HG02759 (cell line): ENCODE data around the gene CPAMD8.
"Not testable (repeated sequence)": the region's sequence is repeated elsewhere in the genome, so short reads cannot be mapped to it uniquely, and the experiment has no call there.

ENCODE experiments used
- ATAC-seq: cut with Tn5 transposase; IDR thresholded peaks from one replicate; pipeline ENCODE4 v1.9.1; 2021; ENCODE audit warnings: mild to moderate bottlenecking, moderate library complexity; ENCODE audit not compliant: unreplicated experiment

CPAMD8 gene

DNA sequence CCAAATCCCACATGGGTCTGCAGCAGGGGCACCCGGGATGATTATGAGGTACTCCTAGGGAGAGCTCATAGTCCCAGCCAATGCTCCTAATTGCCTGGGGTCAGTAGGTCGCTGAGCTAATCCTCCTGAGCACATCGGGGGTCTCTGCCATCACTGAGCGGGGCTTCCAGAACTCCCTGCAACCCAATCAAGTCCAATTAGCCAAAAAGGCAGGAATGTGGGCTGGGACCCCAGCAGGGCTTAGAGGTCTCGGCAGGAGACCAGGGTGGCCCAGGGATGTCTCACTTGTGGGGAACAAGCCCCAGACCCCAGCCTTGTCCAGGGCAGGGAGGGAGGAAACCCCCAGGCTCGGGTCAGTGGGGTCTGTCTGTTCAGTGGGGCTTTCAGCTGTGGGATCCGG is 17.1 kb upstream of the CPAMD8 start:
- ATAC-seq = no peak

DNA sequence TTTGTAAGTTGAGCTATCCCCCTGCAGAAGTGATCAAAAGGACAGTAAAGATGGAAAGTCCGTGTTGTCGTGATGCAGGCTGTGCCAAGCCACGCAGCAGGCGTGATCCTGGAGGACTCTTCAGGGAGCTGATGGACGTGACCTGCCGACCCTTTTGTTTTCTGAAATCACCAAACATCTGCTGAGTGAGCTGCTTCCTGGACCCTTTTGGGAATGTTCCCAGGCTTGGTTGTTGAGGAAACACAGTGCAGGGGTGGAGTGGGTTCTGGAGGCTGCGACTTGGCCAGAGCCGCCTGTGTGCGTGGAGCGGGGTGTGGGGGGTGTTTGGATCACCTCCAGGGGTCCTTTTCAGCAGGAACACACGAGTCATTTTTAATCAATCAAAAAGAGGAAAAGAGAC is 15.4 kb upstream of the CPAMD8 start:
- no peak for ATAC-seq

DNA sequence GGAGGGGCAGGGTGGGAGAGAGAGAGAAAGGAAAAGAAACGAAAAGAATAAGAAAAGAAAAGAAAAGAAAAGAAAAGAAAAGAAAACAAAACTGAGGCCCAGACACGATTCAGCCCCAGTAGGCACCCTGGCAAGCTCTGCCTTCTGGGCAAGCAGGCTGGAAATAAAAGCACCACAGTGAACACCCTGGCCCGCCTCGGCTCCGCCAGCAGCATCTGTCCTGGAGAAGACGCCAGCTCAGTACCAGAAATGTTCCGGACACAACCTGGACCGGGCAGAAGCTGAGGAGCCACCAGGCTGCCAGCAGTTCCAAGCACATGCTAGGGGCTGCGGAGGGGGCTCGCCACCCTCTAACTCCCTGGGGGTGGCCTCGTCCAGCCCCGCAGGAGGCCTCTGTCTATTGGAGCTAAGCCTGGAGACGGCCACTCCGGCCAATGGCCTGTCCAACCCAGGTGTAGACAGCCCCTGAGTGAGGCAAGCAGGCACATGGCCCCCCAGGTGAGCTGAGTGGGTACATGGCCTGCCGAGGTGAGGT is 11.4 kb upstream of the CPAMD8 start:
- no peak for ATAC-seq

DNA sequence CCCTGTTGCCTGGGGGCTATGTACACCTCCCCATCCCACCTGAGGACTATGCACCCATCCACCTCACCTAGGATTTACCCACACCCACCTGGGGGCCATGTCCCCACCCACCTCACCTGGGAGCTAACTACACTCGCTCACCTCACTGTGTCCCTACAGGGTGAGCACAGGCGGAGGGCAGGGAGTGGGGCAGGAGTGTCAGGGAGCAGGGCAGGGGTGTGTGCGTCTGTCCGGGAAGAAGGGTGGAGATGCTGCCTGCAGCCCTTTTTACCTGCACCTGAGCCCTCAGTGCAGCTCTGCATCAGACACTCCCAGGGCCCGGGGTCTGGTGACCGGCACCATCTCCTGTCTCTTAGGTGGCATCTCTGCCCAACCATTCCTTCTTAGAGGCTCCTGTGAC is 10.6 kb upstream of the CPAMD8 start:
- ATAC-seq = no peak

DNA sequence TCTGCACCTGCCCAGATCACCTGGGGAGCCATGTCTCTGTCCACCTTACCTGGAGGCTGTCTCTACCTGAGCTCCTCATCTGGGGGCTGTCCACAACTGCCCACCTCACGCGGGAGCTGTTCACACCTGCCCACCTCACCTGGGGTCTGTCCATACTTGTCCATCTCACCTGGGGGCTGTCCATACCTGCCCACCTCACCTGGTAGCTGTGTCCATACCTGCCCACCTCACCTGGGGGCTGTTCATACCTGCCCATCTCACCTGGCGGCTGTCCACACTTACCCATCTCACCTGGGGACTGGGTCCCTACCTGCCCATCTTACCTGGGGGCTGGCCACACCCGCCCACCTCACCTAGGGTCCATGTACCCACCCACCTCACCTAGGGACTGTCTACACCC is 10.0 kb upstream of the CPAMD8 start:
- no peak for ATAC-seq

DNA sequence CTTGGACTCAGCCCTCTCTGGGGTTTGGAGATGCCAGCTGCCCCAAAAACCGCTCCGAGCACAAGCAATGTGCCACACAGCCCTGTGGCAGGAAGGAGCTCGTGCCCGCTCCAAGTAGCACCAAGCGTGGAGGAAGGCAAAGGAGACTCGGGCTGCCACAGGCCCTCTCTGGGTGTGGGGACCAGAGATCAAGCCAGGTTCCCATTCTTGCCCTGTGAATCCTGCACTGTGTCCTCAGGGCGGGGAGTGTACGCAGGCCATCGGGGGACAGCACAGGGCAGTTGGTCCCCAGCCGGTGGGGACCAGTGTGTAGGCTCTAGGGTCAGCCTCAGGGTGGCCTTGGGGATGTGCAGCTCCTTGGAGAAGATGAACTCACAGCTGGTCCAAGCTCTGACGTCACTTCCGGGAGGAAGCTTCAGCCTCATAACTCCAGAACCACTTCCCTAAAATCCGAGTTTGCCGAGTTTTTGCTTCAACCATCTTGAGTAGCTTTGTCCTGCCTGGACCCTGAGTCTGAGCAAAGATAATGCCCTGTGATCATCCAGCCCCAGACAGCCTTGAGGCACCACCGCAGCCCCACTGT is 9.3 kb upstream of the CPAMD8 start:
- no peak for ATAC-seq

DNA sequence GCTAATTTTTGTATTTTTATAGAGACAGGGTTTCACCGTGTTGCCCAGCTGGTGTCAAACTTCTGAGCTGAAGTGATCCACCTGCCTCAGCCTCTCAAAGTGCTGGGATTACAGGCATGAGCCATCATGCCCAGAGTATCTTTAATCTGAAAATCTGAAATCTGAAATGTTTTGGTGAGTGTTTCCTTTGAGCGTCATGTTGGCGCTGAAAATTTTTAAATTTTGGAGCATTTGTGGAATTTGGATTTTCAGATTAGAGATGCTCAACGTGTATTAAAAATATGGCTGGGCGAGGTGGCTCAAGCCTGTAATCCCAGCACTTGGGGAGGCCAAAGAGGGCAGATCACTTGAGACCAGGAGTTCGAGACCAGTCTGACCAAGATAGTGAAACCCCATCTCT is 5.1 kb upstream of the CPAMD8 start:
- no peak for ATAC-seq

DNA sequence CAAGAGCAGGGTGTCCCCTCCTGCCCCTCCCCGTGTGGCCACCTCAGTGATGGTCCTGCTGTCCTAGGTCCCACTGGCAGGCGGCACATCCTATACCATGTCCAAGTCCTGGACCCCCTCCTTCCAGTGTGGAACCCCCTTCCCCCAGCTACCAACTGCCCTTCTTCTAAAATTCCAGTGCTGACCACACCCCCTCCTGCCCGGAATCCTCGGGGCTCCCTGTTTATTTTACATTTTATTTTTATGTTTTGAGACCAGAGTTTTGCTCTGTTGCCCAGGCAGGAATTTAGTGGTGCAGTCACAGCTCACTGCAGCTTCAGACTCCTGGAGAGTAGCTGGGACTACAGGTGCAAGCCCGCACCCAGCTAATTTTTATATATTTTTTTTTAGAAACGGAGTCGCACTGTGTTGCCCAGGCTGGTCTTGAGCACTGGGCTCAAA is 945 bp upstream of the CPAMD8 start:
- no peak for ATAC-seq

DNA sequence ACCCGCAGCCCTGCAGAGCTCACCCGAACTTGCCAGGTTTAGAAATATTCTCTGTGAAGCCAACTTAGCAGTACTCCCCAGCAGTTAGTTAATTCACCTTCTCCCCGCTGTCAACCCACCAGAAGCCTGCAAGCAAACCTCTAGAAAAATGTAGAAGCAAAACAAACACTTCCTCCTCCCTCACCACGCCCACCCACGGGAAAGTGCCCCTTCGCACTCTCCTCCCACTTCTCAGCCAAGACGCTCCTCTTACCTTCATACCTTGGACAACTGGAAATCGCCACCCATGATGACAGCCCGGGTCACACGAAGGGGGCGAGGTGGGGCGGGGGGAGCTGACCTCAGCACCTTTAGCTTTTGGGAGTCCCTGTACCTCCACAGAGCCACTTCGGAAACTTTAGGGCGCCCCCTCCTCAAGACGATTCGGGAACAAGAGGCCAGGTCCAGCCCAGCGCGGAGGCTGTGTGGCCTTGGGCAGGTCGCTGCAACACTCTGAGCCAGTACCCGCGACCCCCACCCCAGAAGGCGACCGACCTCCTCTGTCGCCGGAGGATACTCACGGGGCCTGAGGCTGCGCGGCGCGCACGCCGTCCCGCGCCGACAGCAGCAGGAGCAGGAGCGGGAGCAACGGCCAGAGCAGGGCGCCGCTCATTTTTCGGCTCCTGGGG is 485 bp downstream of the CPAMD8 start:
- no peak for ATAC-seq

DNA sequence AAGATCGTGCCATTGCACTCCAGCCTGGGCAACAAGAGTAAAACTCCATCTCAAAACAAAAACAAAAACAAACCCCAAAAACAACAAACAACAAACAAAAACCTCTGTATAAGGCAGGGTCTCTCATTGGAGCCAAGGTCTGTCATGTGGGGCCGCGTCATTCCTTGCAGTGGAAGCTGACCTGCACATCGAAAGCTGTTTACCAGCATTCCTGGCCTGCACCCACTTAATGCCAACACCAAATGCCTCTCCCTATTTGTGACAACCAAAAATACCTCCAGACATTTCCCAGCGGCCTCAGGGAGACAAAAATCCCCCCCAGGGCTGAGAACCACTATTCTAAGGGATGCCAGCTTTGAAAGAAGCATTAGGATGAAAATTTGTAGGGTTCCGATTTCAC is 1.2 kb downstream of the CPAMD8 start:
- no peak for ATAC-seq

DNA sequence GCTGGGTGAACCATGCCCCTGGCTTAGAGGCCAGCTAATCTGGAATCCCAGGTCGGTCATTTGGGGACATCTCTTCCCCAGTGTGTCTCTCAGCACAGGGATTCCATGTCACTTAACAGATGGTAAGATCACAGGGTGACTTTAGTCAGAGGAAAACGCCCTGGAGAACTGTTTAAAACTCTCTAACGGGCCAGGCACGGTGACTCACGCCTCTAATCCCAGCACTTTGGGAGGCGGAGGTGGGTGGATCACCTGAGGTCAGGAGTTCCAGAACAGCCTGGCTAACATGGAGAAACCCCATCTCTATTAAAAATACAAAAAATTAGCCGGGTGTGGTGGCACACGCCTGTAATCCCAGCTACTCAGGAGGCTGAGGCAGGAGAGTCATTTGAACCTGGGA is 1.7 kb downstream of the CPAMD8 start:
- ATAC-seq = not testable (repeated sequence)

DNA sequence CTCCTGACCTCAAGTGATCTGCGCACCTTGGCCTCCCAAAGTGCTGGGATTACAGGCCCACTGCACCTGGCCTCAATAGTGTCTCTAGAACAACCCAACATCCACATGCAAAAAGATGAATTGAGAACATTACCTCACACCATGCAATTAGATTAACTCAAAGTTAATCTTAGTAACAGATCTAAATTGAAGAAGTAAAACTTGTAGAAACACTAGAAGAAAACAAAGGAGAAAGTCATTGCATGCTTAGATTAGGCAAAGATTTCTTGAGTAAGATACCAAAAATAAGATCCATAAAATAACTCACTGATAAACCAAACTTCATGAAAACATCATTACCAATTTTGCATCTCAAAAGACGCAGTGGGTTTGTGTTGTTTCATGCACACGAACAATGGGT is 2.8 kb downstream of the CPAMD8 start:
- ATAC-seq = no peak

DNA sequence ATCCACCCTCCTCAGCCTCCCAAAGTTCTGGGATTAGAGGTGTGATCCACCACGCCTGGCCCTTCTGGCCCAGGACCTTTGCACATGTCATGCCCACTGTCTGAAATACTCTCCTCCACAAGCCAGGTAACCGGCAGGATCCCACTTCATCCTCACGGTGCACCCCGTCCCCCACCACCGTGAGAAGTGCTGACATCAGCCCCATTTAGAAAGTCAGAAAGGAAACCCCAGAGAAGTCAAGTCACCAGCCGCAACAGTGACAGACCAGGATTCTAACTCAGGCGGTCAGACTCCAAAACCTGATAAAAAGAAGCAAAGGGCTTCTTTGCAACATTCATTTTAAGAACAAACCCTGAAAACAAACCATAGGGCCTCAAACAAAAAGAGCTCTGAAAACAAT is 3.9 kb downstream of the CPAMD8 start:
- ATAC-seq = no peak

DNA sequence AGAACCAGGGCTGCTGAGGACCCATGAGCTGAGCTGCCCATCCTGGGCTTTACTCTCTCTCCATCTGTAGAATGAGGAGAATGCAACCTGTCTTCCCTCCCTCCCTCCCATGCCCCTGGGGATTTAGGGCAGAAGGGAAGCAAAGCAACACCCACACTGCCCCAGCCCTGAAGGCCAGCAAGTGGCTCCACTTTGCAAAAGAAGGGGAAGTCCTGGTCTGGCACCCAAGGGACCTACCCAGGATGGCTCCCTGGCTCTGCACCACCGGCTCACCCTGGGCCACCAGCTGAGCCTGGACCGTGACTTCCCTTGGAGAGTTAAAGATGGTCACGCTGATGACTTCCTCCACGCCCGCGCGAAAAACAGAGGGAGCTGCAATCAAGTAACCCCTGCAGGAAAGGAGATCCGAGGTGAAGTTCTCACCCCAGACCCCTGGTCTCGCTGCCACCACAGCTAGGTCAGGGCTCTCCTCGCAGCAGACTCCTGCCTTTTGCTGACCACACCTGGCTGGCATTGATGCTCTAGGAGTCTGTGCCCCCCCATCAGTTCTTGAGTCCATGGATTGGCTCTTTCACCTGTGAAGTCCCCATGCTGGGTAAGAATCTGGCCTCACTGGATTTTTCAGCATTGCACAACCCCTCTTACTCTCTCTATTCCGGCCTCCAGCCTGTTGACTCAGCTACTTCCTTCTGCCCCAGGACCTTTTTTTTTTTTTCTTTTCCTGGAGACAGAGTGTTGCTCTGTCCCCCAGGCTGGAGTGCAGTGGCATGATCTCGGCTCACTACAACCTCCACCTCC is 4.6 kb downstream of the CPAMD8 start:
- ATAC-seq = no peak

DNA sequence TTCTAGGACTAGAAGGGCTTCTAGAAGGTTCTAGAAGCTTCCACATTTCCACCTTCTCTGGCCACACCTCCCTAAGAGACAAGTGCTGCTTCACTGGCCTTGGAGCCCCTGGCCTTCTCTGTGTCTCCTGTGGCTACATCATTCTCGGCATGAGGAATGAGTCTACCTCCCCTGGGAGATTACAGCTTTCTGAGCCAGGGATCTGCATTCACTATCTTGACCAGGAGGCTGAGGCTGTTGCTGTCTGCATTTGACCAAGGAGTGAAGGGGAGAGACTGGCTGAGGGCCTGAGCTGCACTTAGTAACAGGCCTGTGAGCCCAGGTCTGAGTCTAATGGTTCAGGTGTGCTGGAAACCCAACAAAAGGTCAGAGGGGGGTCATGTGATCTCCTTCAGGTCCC is 5.3 kb downstream of the CPAMD8 start:
- ATAC-seq = no peak

DNA sequence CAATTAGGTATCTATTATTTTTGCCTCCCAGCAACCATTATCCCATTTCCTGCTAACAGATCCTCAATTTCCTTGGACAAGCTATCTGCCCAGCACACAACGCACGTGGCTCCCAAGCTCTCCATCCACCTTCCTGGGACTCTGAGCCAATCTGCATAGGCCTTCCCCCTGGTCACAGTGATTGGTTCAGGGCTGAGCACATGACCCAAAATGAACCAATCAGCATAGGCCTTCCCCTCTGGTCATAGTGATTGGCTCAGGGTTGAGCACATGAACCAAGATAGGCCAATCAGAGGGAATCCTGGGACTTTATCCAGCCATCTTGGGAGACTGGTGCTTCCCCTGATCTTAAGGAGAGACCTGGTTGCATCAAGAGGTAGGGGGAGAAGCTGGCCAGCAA is 5.8 kb downstream of the CPAMD8 start:
- no peak for ATAC-seq

DNA sequence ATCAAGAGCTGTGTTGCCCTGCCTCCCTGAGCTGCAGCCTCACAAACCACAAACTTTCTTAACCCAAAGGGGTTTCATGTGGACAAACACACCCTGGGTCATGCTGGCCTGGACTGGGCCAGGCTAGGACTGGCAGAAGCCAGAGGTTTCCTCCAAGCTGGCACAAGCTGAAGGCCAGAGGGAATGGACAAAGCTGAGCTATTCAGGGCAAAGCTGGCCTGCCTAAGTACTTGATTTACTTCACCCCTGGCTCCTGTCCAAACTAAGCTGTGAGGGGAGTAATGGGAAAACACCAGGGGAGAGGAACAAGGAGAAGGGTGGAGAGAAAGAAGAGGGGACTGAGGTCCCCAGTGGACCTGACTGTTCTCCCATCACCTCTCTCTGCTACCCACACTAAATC is 6.2 kb downstream of the CPAMD8 start:
- ATAC-seq = no peak

DNA sequence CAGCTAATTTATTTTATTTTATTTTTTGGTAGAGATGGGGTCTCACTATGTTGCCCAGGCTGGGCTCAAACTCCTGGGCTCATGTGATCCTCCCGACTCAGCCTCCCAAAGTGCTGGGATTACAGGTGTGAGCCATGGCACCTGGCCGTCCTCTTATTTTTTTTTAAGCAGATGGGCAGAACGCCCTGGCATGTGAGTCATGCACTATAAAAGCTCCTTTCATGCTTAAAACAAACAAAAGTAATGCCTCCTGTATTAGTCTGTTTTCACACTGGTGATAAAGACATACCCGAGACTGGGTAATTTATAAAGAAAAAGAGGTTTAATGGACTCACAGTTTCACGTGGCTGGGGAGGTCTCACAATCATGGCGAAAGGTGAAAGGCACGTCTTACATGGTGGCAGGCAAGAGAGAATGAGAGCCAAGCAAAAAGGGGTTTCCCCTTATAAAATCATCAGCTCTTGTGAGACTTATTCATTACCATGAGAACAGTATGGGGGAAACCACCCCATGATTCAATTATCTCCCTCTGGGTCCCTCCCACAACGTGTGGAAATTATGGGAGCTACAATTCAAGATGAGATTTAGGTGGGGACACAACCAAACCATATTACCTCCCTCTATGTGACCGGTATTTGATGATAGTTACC is 12.3 kb downstream of the CPAMD8 start:
- ATAC-seq = not testable (repeated sequence)

DNA sequence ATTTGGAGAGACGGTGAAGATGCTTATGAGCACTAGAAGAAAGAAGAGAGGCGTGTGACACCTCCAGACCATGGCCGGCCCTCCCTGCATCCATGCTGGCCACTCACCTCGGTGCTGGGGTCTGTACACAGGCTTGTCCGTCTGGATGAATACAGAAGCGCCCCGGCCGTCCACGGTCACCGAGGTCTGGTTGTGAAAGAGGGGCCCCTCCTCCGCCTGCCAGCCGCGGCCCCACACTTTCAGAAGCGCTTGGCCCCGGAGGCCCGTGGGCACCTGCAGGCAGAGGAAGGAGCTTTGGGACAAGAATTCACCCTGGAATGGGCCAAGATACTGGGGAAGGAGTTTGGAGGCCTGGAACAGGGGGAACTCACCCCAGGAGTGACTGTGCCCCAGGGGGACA is 15.1 kb downstream of the CPAMD8 start:
- ATAC-seq = no peak

DNA sequence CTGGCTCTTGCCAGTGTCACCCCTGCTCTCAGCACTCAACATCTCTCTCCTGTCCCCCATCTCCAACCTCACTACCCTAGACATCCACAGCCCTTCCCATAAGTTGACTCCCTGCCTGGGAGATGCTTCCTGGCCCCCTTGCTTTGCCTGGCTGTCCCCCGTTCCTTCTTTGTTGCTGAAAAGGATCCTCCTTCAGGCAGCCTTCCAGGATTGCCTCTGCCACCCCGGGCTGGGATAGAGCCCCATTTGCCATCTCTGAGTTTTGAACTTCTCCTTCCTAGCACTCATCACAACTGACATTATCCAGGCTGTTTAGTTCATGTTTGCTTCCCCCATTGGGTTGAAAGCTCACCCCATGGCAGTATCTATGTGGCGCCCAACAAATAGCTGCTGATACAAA is 20.0 kb downstream of the CPAMD8 start:
- ATAC-seq = no peak

DNA sequence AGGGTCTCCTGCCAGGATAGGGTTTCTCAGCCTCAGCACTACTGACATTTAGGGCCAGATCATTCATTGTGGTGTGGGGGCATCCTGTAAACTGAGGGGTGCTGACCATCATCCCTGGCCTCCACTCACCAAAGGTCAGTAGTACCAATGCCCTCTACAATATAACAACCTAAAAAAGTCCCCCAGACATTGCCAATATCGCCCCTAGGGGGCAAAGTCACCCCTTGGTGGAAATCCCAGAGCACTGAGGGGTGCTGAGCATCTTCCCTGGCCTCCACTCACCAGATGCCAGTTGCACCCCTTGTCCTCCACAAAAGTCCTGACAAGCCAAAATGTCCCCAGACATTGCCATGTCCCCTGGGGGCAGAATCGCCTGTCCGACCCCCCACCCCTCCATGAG is 21.6 kb downstream of the CPAMD8 start:
- no peak for ATAC-seq

DNA sequence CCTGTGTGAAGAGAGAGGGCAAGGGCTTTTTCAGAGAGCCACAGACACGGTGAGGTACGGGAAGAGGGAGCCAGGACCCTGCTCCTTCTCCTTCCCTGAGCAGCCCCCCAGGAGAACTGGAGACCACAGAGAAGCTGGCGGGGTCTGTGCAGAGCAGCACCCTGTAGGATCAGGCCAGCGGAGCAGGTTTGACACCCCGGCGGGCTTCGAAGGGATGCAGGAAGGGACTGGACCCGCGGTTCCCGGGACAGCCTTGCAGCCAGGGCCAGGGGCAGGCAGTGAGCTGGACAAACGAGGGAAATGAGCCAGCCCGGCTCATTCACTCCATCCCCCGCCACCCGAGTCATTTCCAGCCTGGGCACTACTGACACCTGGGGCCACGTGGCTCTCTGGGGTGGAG is 22.2 kb downstream of the CPAMD8 start:
- no peak for ATAC-seq
